Duodenal mucosa (tissue), 2 donors: ENCODE measurements around the gene TPSG1.
"Not testable (repeated sequence)": the region's sequence is repeated elsewhere in the genome, so short reads cannot be mapped to it uniquely, and the experiment has no call there.

Experiments used
- H3K27ac ChIP-seq: one replicate; pipeline ENCODE4 v1.7.0; 2013; ENCODE audit warnings: low read depth, low read length
- H3K27me3 ChIP-seq, 2 donors: one replicate each; pipeline ENCODE4 v1.7.0; 2013; ENCODE audit warnings: low read length in 2 of 2, control low read depth in 1 of 2; ENCODE audit not compliant: insufficient read depth in 2 of 2, control insufficient read depth in 1 of 2
- H3K36me3 ChIP-seq, 2 donors: one replicate each; pipeline ENCODE4 v1.7.0; 2013; ENCODE audit warnings: low read length in 2 of 2, control low read depth in 1 of 2; ENCODE audit not compliant: insufficient read depth in 2 of 2, control insufficient read depth in 1 of 2
- H3K4me1 ChIP-seq, 2 donors: one replicate each; pipeline ENCODE4 v1.7.0; 2013; ENCODE audit warnings: low read length in 2 of 2, control low read depth in 1 of 2; ENCODE audit not compliant: insufficient read depth in 2 of 2, control insufficient read depth in 1 of 2
- H3K4me3 ChIP-seq, 2 donors: one replicate each; pipeline ENCODE4 v1.7.0; 2013; ENCODE audit warnings: low read length in 2 of 2, low read depth in 1 of 2
- H3K9ac ChIP-seq, 2 donors: one replicate each; pipeline ENCODE4 v1.7.0; 2013; ENCODE audit warnings: low read length in 2 of 2, low read depth in 1 of 2
- H3K9me3 ChIP-seq, 2 donors: one replicate each; pipeline ENCODE4 v1.7.0; 2013; ENCODE audit warnings: low read length in 2 of 2, control low read depth in 1 of 2; ENCODE audit not compliant: control insufficient read depth in 1 of 2

TPSG1 gene

DNA sequence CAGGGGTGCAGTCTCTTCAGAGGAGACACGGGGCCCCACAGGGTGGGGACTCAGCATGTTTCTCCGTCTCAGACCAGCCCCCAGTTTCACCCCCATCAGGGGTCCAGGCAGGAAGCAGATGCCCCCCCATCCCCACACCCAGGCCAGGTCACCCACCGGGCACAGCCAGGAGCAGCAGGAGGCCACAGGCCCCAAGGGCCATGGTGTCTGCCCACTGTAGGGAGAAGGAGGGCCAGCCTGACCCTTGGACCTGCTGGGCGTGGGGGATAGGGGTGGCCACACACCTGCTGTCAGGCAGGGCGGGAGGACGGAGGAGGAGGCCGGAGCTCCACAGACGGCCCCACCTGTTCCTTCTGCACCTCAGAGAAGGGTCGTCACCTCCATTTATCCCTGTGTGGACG, at the start of gene TPSG1:
Gene TPSG1, minus strand, starts transcription at position 218 of the 401 bp plus-strand sequence. Its CDS starts 16 bp downstream, at position 202.
- Histone ChIP-seq H3K27ac (no peak within 1 kb of the TSS), H3K9ac (no peak within 1 kb of the TSS)

GRCh38 chr16:1274767-1275166, 49.7 kb upstream of the TPSG1 start:
- peaks cover 21 to 47% of the 10 kb centered on the region in 2 donors for H3K27me3 ChIP-seq
- no peak overlapping the region for H3K27ac ChIP-seq
- H3K9ac ChIP-seq: no peak overlapping the region

More for the DNA sequence above, at the start of gene TPSG1:
- no peaks in the 10 kb centered on the region for H3K9me3 ChIP-seq
- H3K27me3 ChIP-seq: peaks cover 0 to 3% of the 10 kb centered on the region in 2 donors
- H3K4me1 ChIP-seq: no peaks in the 10 kb centered on the region
- H3K36me3 ChIP-seq: no peaks in the 10 kb centered on the region
- no peak within 1 kb of the TSS for H3K4me3 ChIP-seq

DNA sequence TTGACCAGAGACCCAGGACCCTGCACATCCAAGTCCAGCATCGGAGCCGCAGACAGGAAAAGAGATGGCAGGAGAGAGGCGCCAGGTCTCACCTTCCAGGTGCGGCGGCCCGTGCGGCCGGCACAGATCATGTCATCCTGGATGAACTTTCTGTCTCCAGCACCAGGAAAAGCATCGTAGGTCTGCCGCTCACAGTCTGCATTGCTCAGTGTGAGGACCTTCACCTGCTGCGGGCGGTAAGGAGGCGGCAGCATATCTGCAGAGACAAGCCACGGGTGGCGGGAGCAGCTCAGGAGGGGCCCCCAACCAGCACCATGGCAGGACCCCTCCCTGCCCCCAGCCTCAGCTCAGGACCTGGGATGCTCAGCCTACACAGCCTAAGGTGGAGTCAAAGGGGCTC, 48.7 kb upstream of the TPSG1 start:
- Histone ChIP-seq H3K36me3 (no peaks in the 10 kb centered on the region), H3K27me3 (peaks cover 21 to 40% of the 10 kb centered on the region in 2 donors), H3K4me3 (no peak overlapping the region), H3K9ac (no peak overlapping the region), H3K4me1 (peaks cover 7 to 14% of the 10 kb centered on the region in 2 donors), H3K27ac (no peak overlapping the region), H3K9me3 (no peaks in the 10 kb centered on the region)

More at GRCh38 chr16:1274767-1275166, 49.7 kb upstream of the TPSG1 start:
- H3K9me3 ChIP-seq: no peaks in the 10 kb centered on the region
- H3K36me3 ChIP-seq: no peaks in the 10 kb centered on the region
- no peak overlapping the region for H3K4me3 ChIP-seq
- H3K4me1 ChIP-seq: peaks cover 7 to 14% of the 10 kb centered on the region in 2 donors

GRCh38 chr16:1272453-1273198, 47.6 kb upstream of the TPSG1 start:
- Histone ChIP-seq H3K4me3 (no peak overlapping the region), H3K9me3 (no peaks in the 10 kb centered on the region), H3K36me3 (no peaks in the 10 kb centered on the region), H3K27ac (no peak overlapping the region), H3K4me1 (peaks cover 7 to 14% of the 10 kb centered on the region in 2 donors), H3K9ac (no peak overlapping the region), H3K27me3 (peaks cover 16 to 34% of the 10 kb centered on the region in 2 donors)

GRCh38 chr16:1271724-1272413, 46.8 kb upstream of the TPSG1 start:
- H3K36me3 ChIP-seq, H3K9me3 ChIP-seq, H3K9ac ChIP-seq, H3K27ac ChIP-seq, H3K4me3 ChIP-seq: not testable (repeated sequence)
- Histone ChIP-seq H3K27me3 (peaks cover 10 to 28% of the 10 kb centered on the region in 2 donors), H3K4me1 (peaks cover 7 to 14% of the 10 kb centered on the region in 2 donors)

DNA sequence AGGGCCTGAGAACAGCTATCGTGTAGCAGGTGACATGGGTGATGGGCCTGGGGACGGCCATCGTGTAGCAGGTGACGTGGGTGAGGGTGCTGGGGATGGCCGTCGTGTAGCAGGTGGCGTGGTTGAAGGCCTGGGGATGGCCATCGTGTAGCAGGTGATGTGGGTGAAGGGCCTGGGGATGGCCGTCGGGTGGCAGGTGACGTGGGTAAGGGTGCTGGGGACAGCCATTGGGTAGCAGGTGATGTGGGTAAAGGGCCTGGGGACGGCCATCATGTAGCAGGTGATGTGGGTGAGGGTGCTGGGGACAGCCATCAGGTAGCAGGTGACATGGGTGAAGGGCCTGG, 46.3 kb upstream of the TPSG1 start:
- H3K9ac ChIP-seq: no peak overlapping the region
- no peak overlapping the region for H3K4me3 ChIP-seq
- peaks cover 7 to 14% of the 10 kb centered on the region in 2 donors for H3K4me1 ChIP-seq
- no peaks in the 10 kb centered on the region for H3K36me3 ChIP-seq
- no peak overlapping the region for H3K27ac ChIP-seq
- no peaks in the 10 kb centered on the region for H3K9me3 ChIP-seq
- H3K27me3 ChIP-seq: peaks cover 10 to 28% of the 10 kb centered on the region in 2 donors

DNA sequence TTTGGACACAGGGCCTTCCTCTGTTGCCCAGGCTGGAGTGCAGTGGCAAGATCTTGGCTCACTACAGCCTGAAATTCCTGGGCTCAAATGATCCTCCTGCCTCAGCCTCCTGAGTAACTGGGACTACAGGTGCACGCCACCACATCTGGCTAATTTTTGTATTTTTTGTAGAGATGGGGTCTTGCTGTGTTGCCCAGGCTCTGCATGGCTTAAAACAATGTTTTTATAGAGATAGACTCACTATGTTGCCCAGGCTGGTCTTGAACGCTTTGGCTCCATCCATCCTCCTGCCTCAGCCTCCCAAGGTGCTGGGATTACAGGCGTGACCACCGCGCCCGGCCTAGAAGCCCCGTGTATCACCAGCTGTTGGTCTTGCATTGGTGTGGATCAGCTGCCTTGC, 44.4 kb upstream of the TPSG1 start:
- H3K36me3 ChIP-seq, H3K9me3 ChIP-seq, H3K27ac ChIP-seq, H3K9ac ChIP-seq, H3K4me3 ChIP-seq: not testable (repeated sequence)
- peaks cover 3 to 18% of the 10 kb centered on the region in 2 donors for H3K27me3 ChIP-seq
- H3K4me1 ChIP-seq: peaks cover 7 to 14% of the 10 kb centered on the region in 2 donors

- Histone ChIP-seq H3K4me3 (no peak overlapping the region), H3K9ac (no peak overlapping the region), H3K9me3 (peaks cover 0 to 3% of the 10 kb centered on the region in 2 donors), H3K4me1 (peaks cover 0 to under 1% of the 10 kb centered on the region in 2 donors), H3K36me3 (no peaks in the 10 kb centered on the region), H3K27me3 (peaks cover 12 to 18% of the 10 kb centered on the region in 2 donors), H3K27ac (no peak overlapping the region)
Measured at GRCh38 chr16:1265826-1266225, 40.8 kb upstream of the TPSG1 start.

DNA sequence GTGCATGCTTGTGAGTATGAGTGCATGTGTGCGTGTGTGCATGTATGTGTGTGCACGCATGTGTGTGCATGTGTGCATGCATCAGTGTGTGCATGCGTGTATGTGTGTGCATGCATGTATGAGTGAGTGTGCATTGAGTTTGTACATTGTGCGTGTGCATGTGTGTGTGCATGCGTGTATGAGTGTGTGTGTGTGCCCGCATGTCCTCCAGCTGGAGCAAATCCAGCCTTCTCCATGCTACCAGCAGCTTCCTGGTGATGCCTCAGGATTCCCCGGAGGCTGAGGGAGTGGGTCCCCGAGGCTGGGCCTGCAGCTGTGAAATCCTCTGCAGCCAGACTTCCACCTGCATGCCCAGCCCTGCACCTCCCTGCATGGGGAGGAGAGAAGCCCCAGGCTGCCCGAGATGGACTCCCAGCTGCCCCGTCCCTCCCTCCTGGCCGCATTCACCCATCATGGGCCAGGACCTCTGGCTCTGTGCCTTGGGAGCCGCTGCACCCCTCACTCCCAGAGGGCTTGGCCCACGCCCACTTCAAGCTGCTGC, 40.1 kb upstream of the TPSG1 start:
- H3K27me3 ChIP-seq: peaks cover 15 to 22% of the 10 kb centered on the region in 2 donors
- H3K4me3 ChIP-seq: no peak overlapping the region
- no peaks in the 10 kb centered on the region for H3K36me3 ChIP-seq
- H3K27ac ChIP-seq: no peak overlapping the region
- no peak overlapping the region for H3K9ac ChIP-seq
- no peaks in the 10 kb centered on the region for H3K4me1 ChIP-seq
- peaks cover 0 to 3% of the 10 kb centered on the region in 2 donors for H3K9me3 ChIP-seq
